GM18873 (cell line): ENCODE results near the gene MYPOP.

Source experiments
- ATAC-seq: cut with Tn5 transposase; IDR thresholded peaks from one replicate; pipeline ENCODE4 v1.9.1; 2021; ENCODE audit warnings: mild to moderate bottlenecking, moderate library complexity, moderate number of reproducible peaks; ENCODE audit not compliant: unreplicated experiment, low FRiP score

The MYPOP gene

GRCh38 chr19:45901912-45902650 is at the start of gene MYPOP:
MYPOP (minus strand) TSS chr19:45902613; CDS start chr19:45901773, 840 bp downstream.
- no peak for ATAC-seq

- ATAC-seq, result no peak
Measured at GRCh38 chr19:45947926-45948325, 45.5 kb upstream of the MYPOP start.

GRCh38 chr19:45940515-45940805 is 38.0 kb upstream of the MYPOP start:
- no peak for ATAC-seq

- ATAC-seq, result no peak
Measured at GRCh38 chr19:45939792-45940514, 37.5 kb upstream of the MYPOP start.

- no peak for ATAC-seq
Measured at GRCh38 chr19:45938733-45939319, 36.4 kb upstream of the MYPOP start.

GRCh38 chr19:45935267-45935666 is 32.9 kb upstream of the MYPOP start:
- no peak for ATAC-seq

GRCh38 chr19:45934551-45935230 is 32.3 kb upstream of the MYPOP start:
- no peak for ATAC-seq

GRCh38 chr19:45933759-45934158 is 31.3 kb upstream of the MYPOP start:
- ATAC-seq, result no peak

GRCh38 chr19:45931055-45931454 is 28.6 kb upstream of the MYPOP start:
- no peak for ATAC-seq

GRCh38 chr19:45929247-45929646 is 26.8 kb upstream of the MYPOP start:
- no peak for ATAC-seq

GRCh38 chr19:45927565-45928261 is 25.3 kb upstream of the MYPOP start:
- ATAC-seq, result no peak

GRCh38 chr19:45924891-45925447 is 22.6 kb upstream of the MYPOP start:
- ATAC-seq, result no peak

- no peak for ATAC-seq
Measured at GRCh38 chr19:45922281-45922680, 19.9 kb upstream of the MYPOP start.

GRCh38 chr19:45920458-45920857 is 18.0 kb upstream of the MYPOP start:
- ATAC-seq, result no peak

- ATAC-seq, result no peak
Measured at GRCh38 chr19:45919678-45920077, 17.3 kb upstream of the MYPOP start.

GRCh38 chr19:45918721-45919120 is 16.3 kb upstream of the MYPOP start:
- ATAC-seq, result no peak

- ATAC-seq, result no peak
Measured at GRCh38 chr19:45917421-45918091, 15.1 kb upstream of the MYPOP start.

GRCh38 chr19:45913874-45914830 is 11.7 kb upstream of the MYPOP start, which contains the start of gene NANOS2:
NANOS2 (minus strand) TSS chr19:45914778; CDS start chr19:45914693, 85 bp downstream.
- ATAC-seq, result no peak

- no peak for ATAC-seq
Measured at GRCh38 chr19:45911291-45911690, 8.9 kb upstream of the MYPOP start.
